22Rv1 (cell line): ENCODE results near the gene MN1.

Experiments
- ZFX ChIP-seq: fragments of 450-650 bp; IDR thresholded peaks from 2 replicates; pipeline ENCODE4 v1.6.1; 2017; ENCODE audit warnings: antibody characterized with exemption, borderline replicate concordance
- TF ChIP-seq, protein P1 (sequence below): fragments of 450-650 bp; IDR thresholded peaks from 2 replicates; pipeline ENCODE4 v1.5.1; 2017; ENCODE audit warnings: mild to moderate bottlenecking

DNA sequence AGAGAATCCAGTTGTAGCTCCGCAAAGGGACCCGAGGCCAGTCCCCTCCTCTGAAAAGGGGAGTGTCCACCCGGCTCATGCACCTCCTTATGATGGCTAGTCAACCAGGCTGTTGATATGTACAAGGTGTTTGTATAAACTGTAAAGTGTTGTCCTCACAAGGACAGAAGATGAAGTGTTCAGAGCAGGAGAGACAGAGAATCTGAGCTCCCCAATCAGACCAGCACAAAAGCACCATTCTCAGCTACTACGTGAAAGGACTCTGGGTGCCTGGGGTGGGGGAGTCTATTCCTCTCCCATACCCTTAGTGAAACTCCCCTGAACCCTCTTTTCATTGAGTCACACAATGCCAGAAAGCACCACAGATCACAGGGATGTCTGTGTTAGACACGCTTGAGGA, 49.4 kb downstream of the MN1 start:
- TF ChIP-seq, protein P1, sequence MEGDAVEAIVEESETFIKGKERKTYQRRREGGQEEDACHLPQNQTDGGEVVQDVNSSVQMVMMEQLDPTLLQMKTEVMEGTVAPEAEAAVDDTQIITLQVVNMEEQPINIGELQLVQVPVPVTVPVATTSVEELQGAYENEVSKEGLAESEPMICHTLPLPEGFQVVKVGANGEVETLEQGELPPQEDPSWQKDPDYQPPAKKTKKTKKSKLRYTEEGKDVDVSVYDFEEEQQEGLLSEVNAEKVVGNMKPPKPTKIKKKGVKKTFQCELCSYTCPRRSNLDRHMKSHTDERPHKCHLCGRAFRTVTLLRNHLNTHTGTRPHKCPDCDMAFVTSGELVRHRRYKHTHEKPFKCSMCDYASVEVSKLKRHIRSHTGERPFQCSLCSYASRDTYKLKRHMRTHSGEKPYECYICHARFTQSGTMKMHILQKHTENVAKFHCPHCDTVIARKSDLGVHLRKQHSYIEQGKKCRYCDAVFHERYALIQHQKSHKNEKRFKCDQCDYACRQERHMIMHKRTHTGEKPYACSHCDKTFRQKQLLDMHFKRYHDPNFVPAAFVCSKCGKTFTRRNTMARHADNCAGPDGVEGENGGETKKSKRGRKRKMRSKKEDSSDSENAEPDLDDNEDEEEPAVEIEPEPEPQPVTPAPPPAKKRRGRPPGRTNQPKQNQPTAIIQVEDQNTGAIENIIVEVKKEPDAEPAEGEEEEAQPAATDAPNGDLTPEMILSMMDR = no peak
- TF ChIP-seq ZFX = no peak
